NCI-H460 (cell line): Measurements from ENCODE around the gene CCL15. TPM values are rescaled to one million over a fixed set of nuclear protein-coding genes. Genes with fewer than 3 reads are reported as not detected.

Experiments
- DNase-seq: peaks from one replicate; pipeline ENCODE4 v3.0.0-alpha.2; 2016; ENCODE audit warnings: low read depth; ENCODE audit errors: extremely low read depth
- total RNA-seq: library from RNA; depleted of rRNA; stranded (reverse); fragments of >200 nt; shearing (Covaris generic); gene quantifications from 2 replicates; pipeline ENCODE4 v1.2.3, GENCODE V29; 2014; rRNA removed

CCL15 gene
- total RNA-seq, 1 experiment from 2014 or later: not detected

- DNase-seq: no peak
These were observed 52.0 kb downstream of the CCL15 start for GRCh38 chr17:35949401-35949800.

GRCh38 chr17:35948092-35948491 is 53.3 kb downstream of the CCL15 start:
- no peak for DNase-seq

Other genes starting within 250 kb of the CCL15 start
- gene GAS2L2, start 248.3 kb downstream of the CCL15 start, total RNA-seq: not detected in 2 replicates
- gene C17orf50, start 240.7 kb downstream of the CCL15 start, total RNA-seq: not detected in 2 replicates
- 0.12 TPM in 1 of 2 replicates, not detected in the other for gene MMP28, start 205.9 kb downstream of the CCL15 start, total RNA-seq
- 41.0 and 48.8 TPM in 2 replicates for gene TAF15, start 192.1 kb downstream of the CCL15 start, total RNA-seq
- not detected in 2 replicates for gene HEATR9, start 132.7 kb downstream of the CCL15 start, total RNA-seq
- not detected in 2 replicates for gene CCL5, start 121.2 kb downstream of the CCL15 start, total RNA-seq
- 3.2 and 5.2 TPM in 2 replicates for gene RDM1, start 70.8 kb downstream of the CCL15 start, total RNA-seq
- gene LYZL6, start 57.8 kb downstream of the CCL15 start, total RNA-seq: not detected in 2 replicates
- gene CCL16, start 20.1 kb downstream of the CCL15 start, total RNA-seq: not detected in 2 replicates
- not detected in 2 replicates for gene CCL14, start 14.8 kb downstream of the CCL15 start, total RNA-seq
- gene CCL23, start 16.4 kb upstream of the CCL15 start, total RNA-seq: not detected in 2 replicates
- not detected in 2 replicates for gene CCL18, start 62.7 kb upstream of the CCL15 start, total RNA-seq
- gene CCL3, start 88.6 kb upstream of the CCL15 start, total RNA-seq: not detected in 2 replicates
- gene CCL4, start 102.3 kb upstream of the CCL15 start, total RNA-seq: not detected in 2 replicates
- 0.58 and 0.97 TPM in 2 replicates for gene TBC1D3B, start 175.1 kb upstream of the CCL15 start, total RNA-seq
- gene CCL3L1, start 195.2 kb upstream of the CCL15 start, total RNA-seq: not detected in 2 replicates
- gene CCL4L2, start 209.5 kb upstream of the CCL15 start, total RNA-seq: not detected in 2 replicates